HG03354 (cell line): Measurements from ENCODE around the gene VGLL3.

ENCODE experiments used
- ATAC-seq: cut with Tn5 transposase; IDR thresholded peaks from one replicate; pipeline ENCODE4 v1.9.1; 2021; ENCODE audit warnings: mild to moderate bottlenecking; ENCODE audit not compliant: unreplicated experiment, poor library complexity, severe bottlenecking

VGLL3 gene

DNA sequence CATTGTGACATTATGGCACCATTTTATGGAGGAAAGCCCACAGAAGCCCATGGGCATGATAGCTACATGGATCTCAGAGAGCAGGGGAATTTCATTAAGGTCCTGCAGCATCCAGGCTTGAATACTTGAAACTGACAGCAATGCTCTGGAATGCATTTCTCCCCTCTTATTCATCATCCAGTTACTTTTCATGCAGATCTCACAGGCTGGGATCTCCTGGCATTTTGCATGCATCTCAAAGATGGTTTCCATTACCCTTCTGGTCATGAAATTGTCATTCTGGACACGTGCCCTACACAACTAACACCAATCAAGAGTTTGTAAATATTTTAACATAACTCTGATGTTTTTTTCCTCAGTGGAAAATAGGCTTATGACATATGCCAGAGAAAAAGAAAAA, 32.4 kb downstream of the VGLL3 start:
- ATAC-seq = no peak

DNA sequence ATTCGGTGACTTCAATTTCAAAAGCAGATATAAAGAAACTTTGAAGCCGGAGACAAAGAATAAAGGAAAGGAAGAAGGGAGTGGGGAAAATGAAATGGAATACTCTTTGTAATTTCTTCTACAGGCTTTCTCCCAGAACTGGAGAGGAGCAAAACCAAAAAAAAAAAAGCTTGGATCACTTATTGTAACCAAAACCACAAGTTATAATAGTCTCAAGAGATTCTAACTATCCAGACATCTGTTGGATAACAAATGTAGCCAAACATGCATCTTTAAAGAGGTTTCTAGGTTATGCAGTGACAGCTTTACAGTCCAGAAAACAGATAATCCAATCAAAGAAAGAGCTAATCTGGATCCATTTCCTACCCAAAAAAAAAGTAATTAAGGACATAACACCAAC, 36.2 kb downstream of the VGLL3 start:
- ATAC-seq = no peak

DNA sequence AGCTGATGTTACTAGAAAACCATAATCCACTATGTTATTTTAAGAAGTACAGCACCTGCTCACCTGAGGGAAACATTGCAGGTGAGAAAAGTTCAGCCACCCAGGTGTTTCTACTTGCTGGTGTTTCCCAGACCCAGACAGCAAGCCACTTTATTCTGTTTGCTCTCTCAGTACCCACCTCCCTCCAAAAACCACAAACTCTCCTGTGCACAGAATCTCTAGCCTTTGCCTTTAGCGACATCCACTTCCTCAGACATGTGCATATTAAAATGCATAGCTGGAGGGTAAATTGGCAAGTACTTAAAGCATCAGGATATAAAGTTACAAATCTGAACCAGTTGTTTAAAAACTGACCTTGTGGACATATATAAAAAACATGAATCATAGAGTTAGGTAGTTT, 36.7 kb downstream of the VGLL3 start:
- ATAC-seq = no peak

GRCh38 chr3:86951322-86951721, 39.6 kb downstream of the VGLL3 start:
- no peak for ATAC-seq

- ATAC-seq = no peak
Observed at GRCh38 chr3:86950717-86951116, 40.2 kb downstream of the VGLL3 start.

DNA sequence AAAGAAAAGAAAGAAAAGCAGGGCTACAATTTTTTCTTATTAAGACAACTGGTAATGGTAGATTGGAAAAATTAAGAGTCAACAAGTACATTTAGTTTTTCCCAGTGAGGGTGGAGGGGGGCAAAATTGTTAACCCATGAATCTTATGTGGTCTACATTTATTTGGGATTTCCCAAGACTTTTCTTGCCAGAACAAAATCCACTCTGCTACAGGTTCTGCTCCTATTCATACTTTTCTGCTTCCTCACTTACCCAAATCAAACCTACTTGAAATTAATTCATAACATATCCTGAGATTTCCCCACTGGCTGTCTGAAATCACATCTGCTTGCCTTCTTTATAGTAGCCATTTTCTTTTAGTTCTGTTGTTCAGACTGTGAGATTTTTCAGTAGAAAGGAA, 41.1 kb downstream of the VGLL3 start:
- ATAC-seq = no peak

GRCh38 chr3:86948822-86949221, 42.1 kb downstream of the VGLL3 start:
- ATAC-seq = no peak

DNA sequence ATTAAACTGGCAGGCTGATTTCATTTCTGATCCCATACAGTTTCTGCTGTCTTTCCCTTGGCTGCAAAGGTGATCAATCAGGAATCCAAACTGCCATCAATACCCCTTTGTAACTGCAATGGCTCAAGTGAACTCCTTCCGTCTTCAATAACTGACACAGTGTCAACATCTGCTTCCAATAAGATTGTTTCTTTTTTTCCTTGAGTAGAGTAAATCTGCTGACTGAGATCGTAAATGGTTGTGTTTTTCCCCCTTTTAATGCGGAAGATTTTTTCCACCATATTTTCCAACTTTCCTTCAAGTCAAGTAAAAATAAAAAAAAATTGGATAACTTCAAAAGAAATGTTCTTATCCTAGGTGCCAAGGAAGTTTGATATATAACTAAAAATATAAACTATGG, 48.7 kb downstream of the VGLL3 start:
- ATAC-seq = no peak

DNA sequence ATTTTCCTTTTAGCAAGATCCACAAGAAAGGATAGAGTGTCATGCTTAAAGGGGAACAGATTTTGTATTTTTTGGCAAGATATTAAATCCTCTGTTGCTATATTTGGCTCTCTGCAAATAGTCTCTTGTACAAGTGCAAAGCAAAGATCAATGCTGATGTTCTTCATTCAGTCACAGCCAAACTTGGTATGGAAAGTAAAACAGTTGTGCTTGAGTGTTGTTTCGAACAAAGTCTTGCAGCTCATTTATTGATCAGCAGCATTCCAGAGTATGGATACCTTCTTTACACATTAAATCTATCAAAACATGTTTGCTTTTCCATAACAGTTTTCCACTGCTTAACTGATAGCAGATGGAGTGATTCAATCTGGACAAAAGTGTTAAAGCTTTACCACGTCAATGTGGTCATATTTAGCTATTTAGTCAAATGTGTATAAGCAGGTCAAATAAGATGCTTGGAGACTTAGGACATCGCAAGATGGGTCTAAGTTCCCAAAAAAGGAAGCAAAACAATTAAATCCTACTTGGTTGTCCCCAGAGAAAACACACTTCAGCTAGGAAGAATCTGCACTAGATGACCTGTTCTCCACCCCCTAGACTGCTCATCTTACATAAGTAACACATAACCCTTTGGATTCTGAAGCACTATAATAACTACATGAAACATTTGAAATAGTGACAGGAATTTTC, 52.4 kb downstream of the VGLL3 start:
- ATAC-seq = no peak

- no peak for ATAC-seq
Observed at GRCh38 chr3:86937306-86937791, 53.6 kb downstream of the VGLL3 start.

DNA sequence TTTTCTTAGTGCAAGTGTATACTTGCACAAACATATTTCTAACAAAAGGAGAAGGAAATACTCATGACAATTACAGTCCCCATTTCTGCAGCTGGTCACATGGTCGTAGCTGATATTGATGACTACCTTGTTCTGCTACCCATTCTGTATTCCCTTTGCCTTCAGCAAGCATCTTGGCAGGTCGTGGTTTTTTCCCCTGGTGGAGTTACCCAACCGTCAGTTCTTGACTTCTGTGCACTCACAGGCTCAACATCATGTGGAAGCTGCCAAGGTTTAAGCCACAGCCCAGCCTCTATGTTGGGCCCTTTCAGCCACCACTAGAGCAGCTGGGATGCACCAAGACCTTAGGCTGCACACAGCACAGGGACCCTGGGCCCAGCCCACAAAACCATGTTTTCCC, 56.1 kb downstream of the VGLL3 start:
- ATAC-seq = no peak

GRCh38 chr3:86930831-86931230, 60.1 kb downstream of the VGLL3 start:
- ATAC-seq = no peak

DNA sequence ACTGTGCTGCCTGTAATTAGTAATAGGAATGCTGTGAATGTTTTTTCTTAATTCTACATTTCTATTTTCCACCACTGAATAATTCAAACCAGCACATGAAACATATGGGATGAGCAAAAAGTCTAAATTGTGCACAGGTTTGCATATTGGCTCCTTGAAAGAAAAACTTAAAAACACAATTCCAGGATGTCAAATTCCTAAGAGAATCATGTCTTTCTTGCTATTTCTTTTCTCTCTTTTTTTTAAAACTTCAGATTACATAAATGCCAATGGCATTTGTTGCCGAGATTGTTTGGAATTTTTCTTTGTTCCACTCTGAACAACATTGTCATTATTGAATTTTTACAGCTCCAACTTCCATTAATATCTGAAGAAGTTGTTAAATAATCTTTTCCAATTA, 60.8 kb downstream of the VGLL3 start:
- no peak for ATAC-seq

DNA sequence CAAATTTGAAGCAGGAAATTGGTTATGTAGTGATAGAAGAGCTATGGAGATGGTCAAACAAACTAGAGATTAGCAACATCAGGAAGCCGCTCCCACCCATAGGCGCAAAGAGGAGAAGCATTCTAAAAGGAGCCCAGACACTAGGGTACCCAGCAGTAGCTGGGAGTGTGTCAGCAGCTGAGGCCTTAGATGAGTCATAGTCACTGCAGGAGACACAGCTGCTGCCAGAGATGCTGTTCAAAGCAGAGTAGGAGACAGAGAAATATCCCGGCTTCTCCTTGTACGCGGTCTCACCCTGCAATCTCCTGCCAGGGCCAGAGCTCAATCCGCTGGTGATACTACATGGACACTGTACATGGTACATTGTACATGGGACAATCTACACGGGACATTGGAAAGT, 61.9 kb downstream of the VGLL3 start:
- no peak for ATAC-seq

DNA sequence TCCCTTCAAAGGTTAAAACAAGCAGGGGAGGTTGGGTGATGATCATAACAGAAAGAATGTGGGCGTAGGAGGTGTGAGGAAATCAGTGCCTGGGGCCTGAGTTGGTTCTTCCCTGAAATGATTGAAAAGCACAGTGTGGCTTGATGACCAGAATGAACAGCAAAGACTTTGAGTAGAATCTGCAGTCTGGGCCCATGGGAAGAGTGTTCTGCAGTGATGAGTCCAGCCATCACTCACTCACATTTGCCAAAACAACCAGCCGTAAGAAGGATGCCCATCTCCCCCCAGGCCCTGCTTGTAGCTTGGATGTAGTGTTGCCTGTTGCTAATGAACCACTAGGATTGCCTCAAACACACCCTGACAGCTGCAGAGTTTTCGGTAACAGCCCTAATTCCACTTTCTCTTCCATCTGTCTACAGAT, 67.9 kb downstream of the VGLL3 start:
- no peak for ATAC-seq

- ATAC-seq = no peak
Observed at GRCh38 chr3:86921971-86922680, 68.8 kb downstream of the VGLL3 start.

- no peak for ATAC-seq
Observed at GRCh38 chr3:86914670-86915069, 76.3 kb downstream of the VGLL3 start.

- ATAC-seq = no peak
Observed at GRCh38 chr3:86913160-86913559, 77.8 kb downstream of the VGLL3 start.

DNA sequence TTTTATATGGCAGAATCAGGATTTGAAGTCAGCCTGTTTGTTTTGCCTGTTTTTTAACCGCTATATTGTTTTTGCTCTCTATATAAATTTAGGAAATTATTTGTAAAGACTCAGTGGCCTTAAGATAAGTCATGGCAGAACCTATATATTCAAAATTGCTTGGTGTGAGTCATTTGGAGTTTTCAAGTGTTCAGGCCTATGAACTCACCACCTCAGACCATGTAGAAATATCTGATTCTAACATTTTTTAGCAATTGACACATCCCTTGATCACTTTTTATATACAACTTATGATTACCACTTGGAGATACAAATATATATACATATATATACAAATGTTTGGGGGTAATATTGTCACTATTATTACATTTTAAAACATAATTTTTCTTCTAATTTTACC, 95.7 kb downstream of the VGLL3 start:
- ATAC-seq = no peak

DNA sequence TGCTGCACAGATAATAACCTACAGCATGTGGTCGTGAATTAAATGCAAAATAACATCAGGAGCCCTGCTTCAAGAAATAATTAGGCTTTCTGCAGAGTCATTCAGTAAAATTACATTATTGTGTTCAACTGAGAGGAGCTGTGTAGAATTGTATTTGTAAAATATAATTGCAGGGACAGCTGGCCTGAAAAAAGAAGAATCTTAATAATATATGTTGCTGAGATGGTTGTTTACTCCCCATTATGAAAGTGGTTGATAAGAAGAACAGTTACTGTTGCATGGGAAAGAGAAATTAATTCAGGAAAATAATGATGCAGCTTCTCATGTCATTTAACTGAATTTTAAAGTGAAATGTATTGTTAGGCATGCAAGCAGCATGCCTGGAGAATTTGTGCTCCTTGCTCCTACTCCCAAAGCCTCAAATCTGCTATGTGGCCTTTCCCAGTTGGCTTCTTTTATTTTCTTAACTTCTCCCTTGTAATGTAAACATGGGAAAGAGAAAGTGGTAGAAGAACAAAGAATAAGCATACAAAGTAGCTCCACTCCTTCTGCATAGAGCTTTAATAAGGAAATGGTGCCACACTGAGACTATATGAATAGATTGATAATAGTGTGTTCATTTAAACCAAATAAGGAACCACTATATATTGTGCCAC, 100.1 kb downstream of the VGLL3 start:
- no peak for ATAC-seq
